ENCODE data around the gene KDM1B.
"Not testable (repeated sequence)": the region's sequence is repeated elsewhere in the genome, so short reads cannot be mapped to it uniquely, and the experiment has no call there.

The KDM1B gene

GRCh38 chr6:18155150-18155863 lies at the start of gene KDM1B:
TSS of gene KDM1B (plus strand) at chr6:18155422. CDS start at chr6:18159896, 4,474 bp downstream.
- DNase-seq: peak; percentile 99

- DNase-seq: no peak
These were observed 48.2 kb upstream of the KDM1B start for GRCh38 chr6:18107061-18107460.

- DNase-seq: no peak
These were observed 45.1 kb upstream of the KDM1B start for GRCh38 chr6:18110162-18110561.

- DNase-seq: no peak
These were observed 39.9 kb upstream of the KDM1B start for GRCh38 chr6:18115356-18115755.

GRCh38 chr6:18117136-18117535 lies 38.1 kb upstream of the KDM1B start:
- no peak for DNase-seq

GRCh38 chr6:18118330-18118729 lies 36.9 kb upstream of the KDM1B start:
- no peak for DNase-seq

GRCh38 chr6:18119236-18119635 lies 36.0 kb upstream of the KDM1B start:
- DNase-seq: no peak

GRCh38 chr6:18121580-18122127 lies 33.6 kb upstream of the KDM1B start:
- DNase-seq: no peak

- peak; percentile 96 for DNase-seq
These were observed 32.8 kb upstream of the KDM1B start, which contains the start of gene NHLRC1 for GRCh38 chr6:18122128-18123093. TSS of gene NHLRC1 (minus strand) at chr6:18122677. CDS start at chr6:18122606, 71 bp downstream.

- no peak for DNase-seq
These were observed 29.1 kb upstream of the KDM1B start for GRCh38 chr6:18126121-18126520.

GRCh38 chr6:18132346-18132745 lies 22.9 kb upstream of the KDM1B start:
- DNase-seq: no peak

- DNase-seq: no peak
These were observed 20.1 kb upstream of the KDM1B start for GRCh38 chr6:18135171-18135570.

GRCh38 chr6:18136260-18136659 lies 19.0 kb upstream of the KDM1B start:
- no peak for DNase-seq

GRCh38 chr6:18138906-18139305 lies 16.3 kb upstream of the KDM1B start:
- no peak for DNase-seq

GRCh38 chr6:18139935-18140621 lies 15.1 kb upstream of the KDM1B start:
- DNase-seq: no peak

- no peak for DNase-seq
These were observed 13.2 kb upstream of the KDM1B start for GRCh38 chr6:18141805-18142590.

- no peak for DNase-seq
These were observed 12.7 kb upstream of the KDM1B start for GRCh38 chr6:18142591-18142861.

GRCh38 chr6:18147160-18147559 lies 8.1 kb upstream of the KDM1B start:
- no peak for DNase-seq

GRCh38 chr6:18147616-18148015 lies 7.6 kb upstream of the KDM1B start:
- DNase-seq: no peak

- peak; percentile 89 for DNase-seq
These were observed 6.8 kb upstream of the KDM1B start for GRCh38 chr6:18148304-18149025.

- not testable (repeated sequence) for DNase-seq
These were observed 3.8 kb upstream of the KDM1B start for GRCh38 chr6:18151391-18151790.

- DNase-seq: no peak
These were observed 3.4 kb upstream of the KDM1B start for GRCh38 chr6:18151801-18152200.

All from suppressor macrophage treated with lipopolysaccharide for 4 hours (primary cell).